Measurements from ENCODE around the gene PCGF6. TPM values are rescaled to one million over a fixed set of nuclear protein-coding genes. Genes with fewer than 3 reads are reported as not detected.

PCGF6 gene
- total and polyA plus RNA-seq, 2 donors (not counting 1 experiment from before 2014, with no cell fraction given), result 3.5 to 7.4 TPM

GRCh38 chr10:103276251-103276895, 74.6 kb downstream of the PCGF6 start:
- Mint-ChIP-seq H3K27ac (no peak overlapping the region), H3K9me3 (ENCODE audit: insufficient read depth) (no peaks in the 10 kb centered on the region), H3K4me1 (peaks cover 7% of the 10 kb centered on the region), H3K4me3 (peak overlapping the region; percentile 69), H3K27me3 (peaks cover 56% of the 10 kb centered on the region)
- H3K4me1 ChIP-seq (ENCODE audit: control insufficient read depth in 2 of 2, insufficient read depth in 2 of 2, low read length in 2 of 2), result peaks cover 12 to 21% of the 10 kb centered on the region in 2 donors
- intact Hi-C loops (cut with micrococcal nuclease), result no loop called here
- peak overlapping the region; percentile 68 for H3K4me2 ChIP-seq (replicated peaks; ENCODE audit: low read depth, low read length, poor library complexity, severe bottlenecking)
- POLR2A ChIA-PET, result no interaction called here
- no peak for DNase-seq
- no peak for TF ChIP-seq EZH2 (IDR thresholded peaks at IDR 0.05; ENCODE audit: borderline replicate concordance, insufficient read depth, low read depth, low read length, poor library complexity, severe bottlenecking)
- TF ChIP-seq CTCF (IDR thresholded peaks at IDR 0.05), result no peak
- CTCF ChIA-PET, result interaction anchor here (0.6 kb wide), 1 partner anchor 58 kb away, joined by 3 read pairs; no protein-coding TSS in a partner anchor
- 18% methylated on average over 16 of the region's 21 CpGs for WGBS (ENCODE audit: insufficient coverage)
- H3K27ac ChIP-seq (ENCODE audit: low read length in 2 of 2), result no peak overlapping the region
- ATAC-seq (ENCODE audit: low read depth), result no peak
- H2AFZ ChIP-seq (ENCODE audit: insufficient read depth, low read depth, low read length, poor library complexity, severe bottlenecking), result peak overlapping the region; percentile 54
- no peaks in the 10 kb centered on the region for H3K36me3 ChIP-seq (replicated peaks in 1 of 2; ENCODE audit: control extremely low read depth in 1 of 2, control insufficient read depth in 1 of 2, extremely low read depth in 1 of 2, insufficient read depth in 2 of 2, low read length in 1 of 2)
- H3K4me3 ChIP-seq (ENCODE audit: control extremely low read depth in 1 of 5, extremely low read depth in 1 of 5, insufficient read depth in 1 of 5, low read depth in 2 of 5, low read length in 4 of 5), result no peak overlapping the region
- no peak overlapping the region for H3K9ac ChIP-seq (ENCODE audit: low read length)
- no peaks in the 10 kb centered on the region for H4K20me1 ChIP-seq (ENCODE audit: control insufficient read depth, insufficient read depth, low read length, poor library complexity, severe bottlenecking)
- peaks cover 0 to 58% (median 27%) of the 10 kb centered on the region in 4 experiments for H3K27me3 ChIP-seq (replicated peaks in 1 of 4; ENCODE audit: control extremely low read depth in 1 of 4, control insufficient read depth in 3 of 4, insufficient read depth in 4 of 4, low read length in 3 of 4)
- H3K9me3 ChIP-seq (ENCODE audit: control extremely low read depth in 1 of 3, control insufficient read depth in 2 of 3, insufficient read depth in 1 of 3, low read length in 2 of 3), result peaks cover 0 to 12% (median 0%) of the 10 kb centered on the region in 3 donors
- H3K79me2 ChIP-seq (ENCODE audit: control insufficient read depth, insufficient read depth, low read length), result no peaks in the 10 kb centered on the region

GRCh38 chr10:103273041-103273441, 77.9 kb downstream of the PCGF6 start:
- Histone ChIP-seq H3K9ac (ENCODE audit: low read length) (no peak overlapping the region), H3K9me3 (ENCODE audit: control extremely low read depth in 1 of 3, control insufficient read depth in 2 of 3, insufficient read depth in 1 of 3, low read length in 2 of 3) (peaks cover 0 to 6% (median 0%) of the 10 kb centered on the region in 3 donors), H3K4me1 (ENCODE audit: control insufficient read depth in 2 of 2, insufficient read depth in 2 of 2, low read length in 2 of 2) (peaks cover 11 to 18% of the 10 kb centered on the region in 2 donors), H3K27ac (ENCODE audit: low read length in 2 of 2) (no peak overlapping the region), H3K36me3 (replicated peaks in 1 of 2; ENCODE audit: control extremely low read depth in 1 of 2, control insufficient read depth in 1 of 2, extremely low read depth in 1 of 2, insufficient read depth in 2 of 2, low read length in 1 of 2) (no peaks in the 10 kb centered on the region), H3K4me3 (ENCODE audit: control extremely low read depth in 1 of 5, extremely low read depth in 1 of 5, insufficient read depth in 1 of 5, low read depth in 2 of 5, low read length in 4 of 5) (no peak overlapping the region), H3K4me2 (replicated peaks; ENCODE audit: low read depth, low read length, poor library complexity, severe bottlenecking) (no peak overlapping the region), H3K79me2 (ENCODE audit: control insufficient read depth, insufficient read depth, low read length) (no peaks in the 10 kb centered on the region), H3K27me3 (replicated peaks in 1 of 4; ENCODE audit: control extremely low read depth in 1 of 4, control insufficient read depth in 3 of 4, insufficient read depth in 4 of 4, low read length in 3 of 4) (peaks cover 0 to 27% (median 9%) of the 10 kb centered on the region in 4 experiments), H4K20me1 (ENCODE audit: control insufficient read depth, insufficient read depth, low read length, poor library complexity, severe bottlenecking) (no peaks in the 10 kb centered on the region), H2AFZ (ENCODE audit: insufficient read depth, low read depth, low read length, poor library complexity, severe bottlenecking) (no peak overlapping the region)
- intact Hi-C loops (cut with micrococcal nuclease), result no loop called here
- TF ChIP-seq EZH2 (IDR thresholded peaks at IDR 0.05; ENCODE audit: borderline replicate concordance, insufficient read depth, low read depth, low read length, poor library complexity, severe bottlenecking) (no peak), CTCF (IDR thresholded peaks at IDR 0.05) (no peak)
- Mint-ChIP-seq H3K9me3 (ENCODE audit: insufficient read depth) (no peaks in the 10 kb centered on the region), H3K4me3 (no peak overlapping the region), H3K4me1 (peaks cover 7% of the 10 kb centered on the region), H3K27me3 (peaks cover 32% of the 10 kb centered on the region), H3K27ac (no peak overlapping the region)
- DNase-seq, result no peak
- ATAC-seq (ENCODE audit: low read depth), result no peak
- 83% methylated on average over 4 of the region's 4 CpGs for WGBS (ENCODE audit: insufficient coverage)
- ChIA-PET POLR2A (no interaction called here), CTCF (no interaction called here)

Data from B cell (primary cell).